ENCODE results near the gene PRRC2A. TPM values are rescaled to one million over a fixed set of nuclear protein-coding genes. Genes with fewer than 3 reads are reported as not detected.
A peak's percentile ranks its signal among the peaks of the same experiment; 100 is the strongest.

The PRRC2A gene
- total RNA-seq, 3 donors from 2014 or later (not counting 1 experiment from before 2014, with no cell fraction given), result 264 to 294 (median 294) TPM

- intact Hi-C loops (cut with micrococcal nuclease), result no loop called here
- Histone ChIP-seq H3K4me1 (ENCODE audit: control insufficient read depth, insufficient read depth, low read length) (peaks cover 85% of the 10 kb centered on the region), H3K9me3 (ENCODE audit: control insufficient read depth, insufficient read depth, low read length) (no peaks in the 10 kb centered on the region), H3K27ac (ENCODE audit: low read length) (peak overlapping the region; percentile 77), H3K27me3 (ENCODE audit: control insufficient read depth, insufficient read depth, low read length) (no peaks in the 10 kb centered on the region), H3K36me3 (ENCODE audit: control insufficient read depth, insufficient read depth, low read length) (peaks cover 3% of the 10 kb centered on the region), H3K4me3 (ENCODE audit: low read length) (no peak overlapping the region)
- H3K27ac Mint-ChIP-seq, result peak overlapping the region; percentile 79 to 87
- peak in 1 of 3 donors; percentile 15 for ATAC-seq
- no peaks in the 10 kb centered on the region for H3K36me3 Mint-ChIP-seq
- DNase-seq, result peak in 1 of 2 donors; percentile 78
- TF ChIP-seq CTCF (IDR thresholded peaks at IDR 0.05), result peak; percentile 46
- no peaks in the 10 kb centered on the region for H3K9me3 Mint-ChIP-seq
- H3K27me3 Mint-ChIP-seq (ENCODE audit: low read depth in 2 of 2), result no peaks in the 10 kb centered on the region
- peaks cover 69 to 79% of the 10 kb centered on the region in 2 donors for H3K4me1 Mint-ChIP-seq
- 68% methylated on average over 2 of the region's 2 CpGs for WGBS (ENCODE audit: insufficient coverage)
- H3K4me3 Mint-ChIP-seq, result peak overlapping the region; percentile 69
Observed at GRCh38 chr6:31585491-31585890, 35.0 kb upstream of the PRRC2A start.

- H3K4me1 ChIP-seq (ENCODE audit: control insufficient read depth, insufficient read depth, low read length), result peaks cover 88% of the 10 kb centered on the region
- Mint-ChIP-seq H3K4me3 (peak within 1 kb of the TSS; percentile 69), H3K27ac (peak within 1 kb of the TSS; percentile 79 to 87), H3K27me3 (ENCODE audit: low read depth in 2 of 2) (no peaks in the 10 kb centered on the region), H3K36me3 (no peaks in the 10 kb centered on the region), H3K4me1 (peaks cover 69 to 79% of the 10 kb centered on the region in 2 donors), H3K9me3 (no peaks in the 10 kb centered on the region)
- peaks cover 3% of the 10 kb centered on the region for H3K36me3 ChIP-seq (ENCODE audit: control insufficient read depth, insufficient read depth, low read length)
- no peak for DNase-seq
- no peak for ATAC-seq
- TF ChIP-seq CTCF (IDR thresholded peaks at IDR 0.05), result no peak
- no peaks in the 10 kb centered on the region for H3K27me3 ChIP-seq (ENCODE audit: control insufficient read depth, insufficient read depth, low read length)
- intact Hi-C loops (cut with micrococcal nuclease), result no loop called here
- H3K27ac ChIP-seq (ENCODE audit: low read length), result peak within 1 kb of the TSS; percentile 77
- H3K4me3 ChIP-seq (ENCODE audit: low read length), result peak within 1 kb of the TSS; percentile 28
- WGBS (ENCODE audit: insufficient coverage), result no CpG with 5 or more reads among the region's 1 CpG
- no peaks in the 10 kb centered on the region for H3K9me3 ChIP-seq (ENCODE audit: control insufficient read depth, insufficient read depth, low read length)
Observed at GRCh38 chr6:31586008-31586407, 34.5 kb upstream of the PRRC2A start, which contains the start of gene LST1. TSS of gene LST1 (plus strand) at chr6:31586277. CDS start at chr6:31587300, 1,023 bp downstream.

- Histone ChIP-seq H3K9me3 (ENCODE audit: control insufficient read depth, insufficient read depth, low read length) (no peaks in the 10 kb centered on the region), H3K27me3 (ENCODE audit: control insufficient read depth, insufficient read depth, low read length) (no peaks in the 10 kb centered on the region), H3K27ac (ENCODE audit: low read length) (peak overlapping the region; percentile 77), H3K4me1 (ENCODE audit: control insufficient read depth, insufficient read depth, low read length) (peaks cover 95% of the 10 kb centered on the region), H3K4me3 (ENCODE audit: low read length) (peak overlapping the region; percentile 28), H3K36me3 (ENCODE audit: control insufficient read depth, insufficient read depth, low read length) (peaks cover 3% of the 10 kb centered on the region)
- peak overlapping the region; percentile 79 to 87 for H3K27ac Mint-ChIP-seq
- H3K27me3 Mint-ChIP-seq (ENCODE audit: low read depth in 2 of 2), result no peaks in the 10 kb centered on the region
- no peak for TF ChIP-seq CTCF (IDR thresholded peaks at IDR 0.05)
- WGBS (ENCODE audit: insufficient coverage), result 12% methylated on average over 8 of the region's 9 CpGs
- H3K9me3 Mint-ChIP-seq, result no peaks in the 10 kb centered on the region
- no peaks in the 10 kb centered on the region for H3K36me3 Mint-ChIP-seq
- intact Hi-C loops (cut with micrococcal nuclease), result no loop called here
- peaks cover 62 to 72% of the 10 kb centered on the region in 2 donors for H3K4me1 Mint-ChIP-seq
- peak in 1 of 2 donors; percentile 65 for DNase-seq
- peak overlapping the region; percentile 69 for H3K4me3 Mint-ChIP-seq
- peak; percentile 58 to 77 (median 64) for ATAC-seq
Observed at GRCh38 chr6:31586599-31587281, 33.8 kb upstream of the PRRC2A start.

Measured in natural killer cell (primary cell).